Fibroblast of pulmonary artery (primary cell): ENCODE measurements around the gene ANO6.

ENCODE experiments used
- DNase-seq: peaks from one replicate; pipeline ENCODE4 v3.0.0-alpha.2; 2010; ENCODE audit warnings: low read depth
- H3K4me3 ChIP-seq: replicated peaks from 2 replicates; pipeline ENCODE4 v1.5.1; 2011; ENCODE audit warnings: low read depth, mild to moderate bottlenecking, control low read depth, low read length, moderate library complexity
- TF ChIP-seq, protein P1 (sequence below): IDR thresholded peaks from 2 replicates; pipeline ENCODE4 v1.5.1; 2011; ENCODE audit warnings: mild to moderate bottlenecking, control low read depth, low read length, inconsistent platforms; ENCODE audit errors: missing control alignments

Gene ANO6

DNA sequence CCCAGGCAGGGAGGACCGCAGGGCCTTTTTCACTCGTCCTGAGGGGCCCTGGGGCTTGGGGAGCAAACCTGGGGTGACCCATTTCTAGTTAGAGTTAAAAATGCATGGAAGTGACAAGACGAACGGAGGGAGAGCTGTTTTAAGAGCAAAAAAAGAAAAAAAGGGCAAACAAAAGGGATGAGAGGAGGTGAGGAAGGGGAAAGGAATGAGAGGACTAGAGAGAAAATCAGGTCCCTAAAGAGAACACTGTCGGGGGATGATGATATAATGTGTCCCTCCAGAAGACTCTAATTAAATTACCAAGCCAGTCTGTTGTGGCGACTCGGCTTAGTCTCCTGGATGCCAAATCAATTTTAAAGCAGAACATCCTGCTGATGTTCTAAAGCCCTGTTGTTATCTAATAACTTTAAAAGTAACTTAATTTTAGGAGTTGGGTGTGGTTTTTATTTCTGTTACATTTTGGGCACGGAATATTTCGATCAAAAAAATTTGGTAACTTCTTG is 1.1 kb downstream of the ANO6 start:
- peak overlapping the region; percentile 85 for H3K4me3 ChIP-seq
- DNase-seq, result no peak
- TF ChIP-seq, protein P1, sequence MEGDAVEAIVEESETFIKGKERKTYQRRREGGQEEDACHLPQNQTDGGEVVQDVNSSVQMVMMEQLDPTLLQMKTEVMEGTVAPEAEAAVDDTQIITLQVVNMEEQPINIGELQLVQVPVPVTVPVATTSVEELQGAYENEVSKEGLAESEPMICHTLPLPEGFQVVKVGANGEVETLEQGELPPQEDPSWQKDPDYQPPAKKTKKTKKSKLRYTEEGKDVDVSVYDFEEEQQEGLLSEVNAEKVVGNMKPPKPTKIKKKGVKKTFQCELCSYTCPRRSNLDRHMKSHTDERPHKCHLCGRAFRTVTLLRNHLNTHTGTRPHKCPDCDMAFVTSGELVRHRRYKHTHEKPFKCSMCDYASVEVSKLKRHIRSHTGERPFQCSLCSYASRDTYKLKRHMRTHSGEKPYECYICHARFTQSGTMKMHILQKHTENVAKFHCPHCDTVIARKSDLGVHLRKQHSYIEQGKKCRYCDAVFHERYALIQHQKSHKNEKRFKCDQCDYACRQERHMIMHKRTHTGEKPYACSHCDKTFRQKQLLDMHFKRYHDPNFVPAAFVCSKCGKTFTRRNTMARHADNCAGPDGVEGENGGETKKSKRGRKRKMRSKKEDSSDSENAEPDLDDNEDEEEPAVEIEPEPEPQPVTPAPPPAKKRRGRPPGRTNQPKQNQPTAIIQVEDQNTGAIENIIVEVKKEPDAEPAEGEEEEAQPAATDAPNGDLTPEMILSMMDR, result no peak

DNA sequence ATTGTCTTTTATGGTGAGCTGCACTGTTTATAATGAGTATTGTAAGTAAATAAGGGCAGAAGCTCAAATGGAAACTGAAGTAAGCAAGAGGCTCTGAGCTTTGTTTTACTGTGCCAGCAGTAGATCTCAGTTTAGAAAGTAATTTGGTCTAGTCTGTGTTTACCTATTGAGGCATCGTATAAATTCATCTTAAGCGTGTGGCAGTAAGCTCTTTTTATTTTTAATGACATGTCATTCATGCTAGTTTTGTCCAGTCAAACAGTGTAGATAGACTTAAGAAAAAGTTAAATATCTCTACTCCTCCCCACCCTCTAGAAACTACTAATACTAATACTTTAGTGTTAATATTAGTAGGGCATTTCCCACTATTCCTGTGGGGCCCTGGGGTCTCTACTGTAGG is 2.0 kb downstream of the ANO6 start:
- TF ChIP-seq, protein P1, result no peak
- DNase-seq, result no peak
- H3K4me3 ChIP-seq, result peak overlapping the region; percentile 85

DNA sequence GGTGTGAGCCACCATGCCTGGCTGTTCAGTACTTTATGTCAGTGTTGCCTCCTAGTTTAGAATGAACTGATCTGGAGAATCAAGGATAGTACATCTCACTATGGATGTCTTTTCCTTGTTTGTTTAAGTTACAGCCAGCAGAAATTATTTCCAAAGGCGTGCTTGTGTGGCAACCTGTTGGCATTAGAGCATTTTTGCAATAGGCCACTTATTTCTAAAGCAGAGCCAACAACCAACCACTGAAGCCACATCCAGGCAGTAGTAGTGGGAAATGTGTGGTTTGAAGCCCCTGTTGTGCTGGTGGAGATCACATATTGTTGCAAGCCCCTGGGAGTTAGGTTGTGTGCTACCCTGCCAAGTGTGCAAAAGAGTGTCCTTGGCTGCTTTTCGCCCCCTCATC is 3.7 kb downstream of the ANO6 start:
- TF ChIP-seq, protein P1, result no peak
- H3K4me3 ChIP-seq, result no peak overlapping the region
- DNase-seq, result no peak

DNA sequence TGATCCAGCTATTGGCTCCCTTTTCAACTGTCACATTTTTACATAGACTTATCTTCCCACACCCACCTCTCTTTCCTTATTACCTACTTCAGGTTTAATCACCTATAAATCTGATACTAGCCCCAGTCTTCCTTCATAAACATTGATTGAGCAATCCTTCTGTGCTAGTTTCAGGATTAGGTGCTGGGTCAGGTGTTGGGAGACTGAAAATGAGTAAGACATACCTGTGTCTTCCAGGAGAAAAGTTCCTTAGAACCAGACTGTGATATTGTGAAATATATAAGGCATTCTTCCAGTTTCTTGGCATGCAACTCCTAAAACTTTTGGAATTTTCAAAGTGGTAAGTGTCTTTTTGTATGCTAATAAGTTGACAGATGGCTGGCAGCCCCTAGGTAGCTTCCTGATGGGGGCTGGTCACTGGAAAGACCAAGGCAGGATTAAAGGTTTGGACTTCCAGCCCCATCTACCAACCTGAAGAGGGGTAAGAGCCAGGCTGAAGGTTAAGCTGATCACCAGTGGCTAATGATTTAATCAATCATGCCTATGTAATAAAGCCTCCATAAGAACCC is 4.6 kb downstream of the ANO6 start:
- TF ChIP-seq, protein P1, result no peak
- H3K4me3 ChIP-seq, result no peak overlapping the region
- DNase-seq, result no peak

DNA sequence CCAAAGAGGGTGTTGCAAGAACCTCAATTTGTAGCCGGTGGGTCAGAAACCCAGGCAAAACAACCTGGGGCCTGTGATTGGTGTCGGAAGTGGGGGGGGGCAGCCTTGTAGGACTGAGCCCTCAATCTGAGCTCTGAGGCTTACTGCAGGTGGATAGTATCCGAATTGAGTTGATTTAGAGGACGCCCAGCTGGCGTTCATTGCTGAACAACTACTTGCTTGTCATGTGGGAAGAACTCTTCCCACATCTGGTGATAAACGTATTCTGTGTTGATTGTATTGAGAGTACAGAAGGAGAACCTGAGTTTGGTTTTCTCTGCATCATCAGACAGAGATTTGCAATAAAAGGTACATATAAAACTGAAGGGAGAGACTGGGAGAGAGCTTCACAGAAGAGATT is 5.1 kb downstream of the ANO6 start:
- DNase-seq, result no peak
- TF ChIP-seq, protein P1, result no peak
- no peak overlapping the region for H3K4me3 ChIP-seq

DNA sequence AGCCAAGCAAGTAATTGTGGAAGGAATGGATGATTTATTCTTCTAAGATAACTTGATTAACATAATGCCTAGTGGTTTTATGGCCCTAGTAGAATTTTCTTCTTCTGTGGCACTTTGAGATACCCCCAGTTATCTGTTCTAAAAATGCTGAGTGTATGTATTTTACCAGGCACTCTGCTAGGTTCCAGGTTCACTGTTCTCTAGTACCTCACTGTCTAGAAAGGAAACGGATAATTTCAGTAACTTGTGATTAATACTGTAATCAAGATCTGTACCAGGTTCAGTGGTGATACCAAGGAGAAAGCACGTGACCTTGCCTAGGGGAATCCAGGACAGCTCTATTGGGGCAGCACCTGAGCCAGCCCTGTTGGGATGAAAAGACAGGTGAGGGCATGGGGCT is 8.0 kb downstream of the ANO6 start:
- TF ChIP-seq, protein P1, result no peak
- no peak overlapping the region for H3K4me3 ChIP-seq
- no peak for DNase-seq

DNA sequence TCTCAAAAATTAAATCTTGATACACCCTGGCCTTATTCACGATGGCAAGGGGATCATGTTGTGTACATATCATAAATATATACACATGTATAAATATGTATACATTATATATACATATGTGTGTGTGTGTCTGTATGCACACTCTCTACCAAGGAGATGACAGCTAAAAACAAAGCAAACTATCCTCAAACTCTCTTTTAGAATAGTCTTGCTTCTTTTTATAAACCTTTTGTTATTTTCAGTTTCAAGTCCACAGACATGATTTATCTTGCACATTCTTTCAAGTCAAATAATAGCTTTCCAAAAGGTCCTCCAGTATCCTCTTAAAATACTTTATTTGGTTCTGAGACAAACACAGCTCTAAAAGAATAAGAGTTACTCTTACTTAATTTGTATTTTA is 8.4 kb downstream of the ANO6 start:
- no peak overlapping the region for H3K4me3 ChIP-seq
- TF ChIP-seq, protein P1, result no peak
- DNase-seq, result no peak
